Esophagus muscularis mucosa (tissue), 4 donors: ENCODE data around the gene SCAF8. TPM values are rescaled to one million over a fixed set of nuclear protein-coding genes. Genes with fewer than 3 reads are reported as not detected.

Source experiments
- DNase-seq: peaks from one replicate; pipeline ENCODE4 v3.0.0-alpha.2; 2017; ENCODE audit errors: extremely low spot score
- H3K27ac ChIP-seq, 4 donors: fragments of 200-600 bp; sonication (generic); replicated peaks in 1 of 4; 1 replicate in 3 of 4; 2 replicates in 1 of 4; pipeline ENCODE4 v1.5.1; 2016 to 2019; ENCODE audit warnings: mild to moderate bottlenecking in 1 of 4
- H3K27me3 ChIP-seq, 4 donors: fragments of 200-600 bp; sonication (generic); one replicate each; pipeline versions ENCODE4 v1.5.1 to v1.6.0; 2016 to 2019
- H3K36me3 ChIP-seq, 4 donors: fragments of 200-600 bp; sonication (generic); one replicate each; pipeline ENCODE4 v1.5.1; 2016 to 2019
- H3K4me1 ChIP-seq, 4 donors: fragments of 200-600 bp; sonication (generic); one replicate each; pipeline ENCODE4 v1.5.1; 2016 to 2019
- H3K4me3 ChIP-seq, 4 donors: fragments of 200-600 bp; sonication (generic); 1 replicate in 2 of 4; 2 replicates in 2 of 4; pipeline ENCODE4 v1.5.1; 2016 to 2019; ENCODE audit warnings: mild to moderate bottlenecking in 4 of 4, moderate library complexity in 1 of 4
- H3K9me3 ChIP-seq, 4 donors: fragments of 200-600 bp; sonication (generic); 1 replicate in 3 of 4; 2 replicates in 1 of 4; pipeline ENCODE4 v1.5.1; 2016 to 2019
- EP300 ChIP-seq: sonication (generic); formaldehyde crosslinking; IDR thresholded peaks from one replicate; pipeline ENCODE4 v1.6.1; 2017; ENCODE audit warnings: antibody characterized with exemption
- POLR2A ChIP-seq: fragments of 450-650 bp; IDR thresholded peaks from one replicate; pipeline ENCODE4 v1.6.1; 2017; ENCODE audit warnings: antibody characterized with exemption, moderate library complexity, mild to moderate bottlenecking, low read depth
- POLR2AphosphoS5 ChIP-seq, 2 donors: sonication (generic); formaldehyde crosslinking; IDR thresholded peaks; one replicate each; pipeline ENCODE4 v1.6.1; 2017; ENCODE audit warnings: antibody characterized with exemption in 2 of 2
- WGBS: methylation state at CpG from one replicate; pipeline ENCODE4 v1.1.5; 2018; 5-methylcytosine and 5-hydroxymethylcytosine counted together
- intact Hi-C: fragments of 100-400 bp; cut with DNase I; formaldehyde crosslinking; loops from one replicate; pipeline ENCODE4 v1.15.1; 2023
- small RNA-seq, 3 donors: library from RNA; depleted of rRNA; stranded (forward); fragments of <200 nt; gene quantifications; one replicate each; pipeline ENCODE3, GENCODE V24; 2016
- total RNA-seq, 4 donors: library from RNA; depleted of rRNA; stranded (reverse); fragments of >200 nt; gene quantifications; one replicate each; pipeline versions ENCODE4 v1.1.0 to v1.2.1, GENCODE V29; 2016
- TF ChIP-seq, protein P1 (sequence below), 3 experiments: fragments of 200-600 bp in 2 of 3; fragments of 450-650 bp in 1 of 3; sonication (generic) in 2 of 3; IDR thresholded peaks; one replicate each; pipeline ENCODE4 v1.5.1; 2017 to 2019; ENCODE audit warnings: antibody characterized with exemption in 3 of 3, mild to moderate bottlenecking in 2 of 3, moderate library complexity in 1 of 3

Gene SCAF8
- total RNA-seq, 4 donors from 2014 or later = 35.7 to 42.0 (median 38.8) TPM

DNA sequence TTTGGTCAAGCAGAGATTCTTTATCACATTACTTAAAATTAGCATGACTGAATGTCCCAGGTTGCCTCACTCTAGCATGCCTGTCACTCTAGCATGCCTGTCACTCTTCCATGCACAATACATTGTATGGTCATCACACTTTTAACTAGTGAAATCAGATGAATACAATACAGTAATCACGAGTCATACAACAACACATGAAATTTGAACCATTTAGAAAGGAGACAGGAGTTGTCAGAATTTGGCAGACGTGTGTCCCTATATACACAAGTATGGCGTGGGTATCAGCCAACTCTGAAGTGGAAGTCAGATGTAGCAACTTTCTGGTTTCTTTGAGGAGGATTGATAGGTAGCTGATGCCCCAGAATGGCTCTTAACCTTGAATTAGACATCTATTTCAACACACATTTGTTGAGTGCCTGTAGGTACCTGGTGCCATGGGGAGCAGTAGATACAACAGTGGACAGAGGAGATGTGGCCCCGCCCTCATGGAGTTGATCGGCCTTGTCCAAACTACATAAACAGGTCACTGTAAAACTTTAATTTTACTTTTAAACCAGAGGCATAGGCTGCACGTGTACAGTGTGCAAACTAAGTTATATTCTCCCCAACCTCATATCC is 145.8 kb downstream of the SCAF8 start:
- intact Hi-C loops = no loop called here
- no peak overlapping the region for H3K4me3 ChIP-seq
- no peaks in the 10 kb centered on the region for H3K27me3 ChIP-seq
- DNase-seq = peak; percentile 78
- no peaks in the 10 kb centered on the region for H3K9me3 ChIP-seq
- no peak overlapping the region for H3K27ac ChIP-seq
- WGBS = 90% methylated on average over 6 of the region's 6 CpGs
- H3K36me3 ChIP-seq = no peaks in the 10 kb centered on the region
- no peak for TF ChIP-seq POLR2A
- no peak for TF ChIP-seq POLR2AphosphoS5 (IDR thresholded peaks at IDR 0.05)
- TF ChIP-seq EP300 = no peak
- H3K4me1 ChIP-seq = peaks cover 6 to 36% (median 12%) of the 10 kb centered on the region in 4 donors

DNA sequence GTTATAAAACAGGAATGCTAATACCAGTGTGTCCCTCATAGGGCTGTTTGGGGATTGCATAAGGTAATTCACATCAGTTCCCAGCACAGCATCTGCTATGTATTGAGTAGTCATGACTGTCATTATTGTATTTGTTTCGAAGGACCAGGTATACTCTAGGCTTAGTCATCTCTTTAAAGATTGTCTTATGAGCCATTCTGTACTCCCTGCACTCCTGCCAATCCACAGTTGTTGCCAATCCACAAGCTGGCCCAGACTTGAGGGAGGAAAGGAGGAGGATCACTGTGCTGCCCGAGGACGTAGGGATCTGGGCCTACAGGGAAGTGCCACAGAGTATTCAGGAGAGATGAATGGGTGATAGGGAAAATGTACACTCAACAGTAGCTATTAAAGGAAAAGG is 148.9 kb downstream of the SCAF8 start:
- H3K27me3 ChIP-seq = no peaks in the 10 kb centered on the region
- no peak overlapping the region for H3K4me3 ChIP-seq
- 59% methylated on average over 3 of the region's 3 CpGs for WGBS
- intact Hi-C loops = no loop called here
- H3K4me1 ChIP-seq = peaks cover 4 to 26% (median 7%) of the 10 kb centered on the region in 4 donors
- H3K27ac ChIP-seq = no peak overlapping the region
- H3K9me3 ChIP-seq = no peaks in the 10 kb centered on the region
- peaks cover 0 to 3% (median 0%) of the 10 kb centered on the region in 4 donors for H3K36me3 ChIP-seq
- peak; percentile 77 for DNase-seq
- TF ChIP-seq, protein P1, sequence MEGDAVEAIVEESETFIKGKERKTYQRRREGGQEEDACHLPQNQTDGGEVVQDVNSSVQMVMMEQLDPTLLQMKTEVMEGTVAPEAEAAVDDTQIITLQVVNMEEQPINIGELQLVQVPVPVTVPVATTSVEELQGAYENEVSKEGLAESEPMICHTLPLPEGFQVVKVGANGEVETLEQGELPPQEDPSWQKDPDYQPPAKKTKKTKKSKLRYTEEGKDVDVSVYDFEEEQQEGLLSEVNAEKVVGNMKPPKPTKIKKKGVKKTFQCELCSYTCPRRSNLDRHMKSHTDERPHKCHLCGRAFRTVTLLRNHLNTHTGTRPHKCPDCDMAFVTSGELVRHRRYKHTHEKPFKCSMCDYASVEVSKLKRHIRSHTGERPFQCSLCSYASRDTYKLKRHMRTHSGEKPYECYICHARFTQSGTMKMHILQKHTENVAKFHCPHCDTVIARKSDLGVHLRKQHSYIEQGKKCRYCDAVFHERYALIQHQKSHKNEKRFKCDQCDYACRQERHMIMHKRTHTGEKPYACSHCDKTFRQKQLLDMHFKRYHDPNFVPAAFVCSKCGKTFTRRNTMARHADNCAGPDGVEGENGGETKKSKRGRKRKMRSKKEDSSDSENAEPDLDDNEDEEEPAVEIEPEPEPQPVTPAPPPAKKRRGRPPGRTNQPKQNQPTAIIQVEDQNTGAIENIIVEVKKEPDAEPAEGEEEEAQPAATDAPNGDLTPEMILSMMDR (IDR thresholded peaks at IDR 0.05) = no peak
- TF ChIP-seq EP300 (no peak), POLR2AphosphoS5 (IDR thresholded peaks at IDR 0.05) (no peak), POLR2A (no peak)

Small RNA genes lying within 50 kb of the gene (small RNA-seq; reads per million reads assigned to genes)
- 0 reads per million in 3 donors for gene MIR1273C
- 0 reads per million in 3 donors for gene RNU6-824P

Other genes with a start within 250 kb of the SCAF8 start
- gene CNKSR3, start 222.7 kb upstream of the SCAF8 start, total RNA-seq = 10 to 100 TPM; 10.4 to 23.9 (median 19.6) TPM